ENCODE measurements around the gene PTPRT. TPM values are rescaled to one million over a fixed set of nuclear protein-coding genes. Genes with fewer than 3 reads are reported as not detected.

The PTPRT gene
- polyA plus RNA-seq, 3 donors, result 0.56 to 1.3 (median 0.62) TPM

DNA sequence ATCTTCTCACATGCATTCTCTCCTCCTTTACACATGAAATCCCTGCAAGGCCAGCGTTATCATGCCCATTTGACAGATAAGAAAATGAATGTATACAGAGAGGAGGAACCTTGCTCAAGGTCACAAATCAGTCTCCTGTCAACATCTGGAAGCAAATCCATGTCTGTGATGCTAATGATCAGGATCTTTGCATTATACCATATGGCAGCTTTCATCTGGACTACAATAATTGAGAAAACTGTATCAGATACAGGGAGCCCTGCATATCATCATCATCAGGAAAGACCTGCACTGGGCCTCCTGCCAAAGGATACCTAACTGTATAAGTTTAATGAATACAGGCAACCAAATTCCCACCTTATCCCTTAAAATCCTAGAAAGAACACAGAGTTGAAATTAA lies 213.7 kb downstream of the PTPRT start:
- DNase-seq, result no peak

GRCh38 chr20:42974347-42974746 lies 215.4 kb downstream of the PTPRT start:
- no peak for DNase-seq

DNA sequence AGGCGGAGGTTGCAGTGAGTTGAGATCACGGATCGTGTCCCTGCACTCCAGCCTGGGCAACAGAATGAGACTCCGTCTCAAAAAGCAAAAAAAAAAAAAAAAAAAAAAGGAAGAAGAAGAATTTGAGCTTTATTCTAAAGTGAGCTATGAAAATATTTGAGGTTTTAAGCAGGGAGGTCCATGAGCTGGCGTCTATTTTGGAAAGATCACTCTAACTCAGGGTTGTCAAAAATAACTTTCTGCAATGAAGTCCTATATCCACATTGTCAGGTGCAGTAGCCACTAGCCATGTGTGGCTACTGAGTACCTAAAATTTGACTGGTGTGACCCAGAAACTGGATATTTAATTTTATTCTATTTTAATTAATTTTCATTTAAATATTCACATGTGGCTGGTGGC lies 217.1 kb downstream of the PTPRT start:
- DNase-seq, result no peak

GRCh38 chr20:42968746-42969145 lies 221.0 kb downstream of the PTPRT start:
- no peak for DNase-seq

DNA sequence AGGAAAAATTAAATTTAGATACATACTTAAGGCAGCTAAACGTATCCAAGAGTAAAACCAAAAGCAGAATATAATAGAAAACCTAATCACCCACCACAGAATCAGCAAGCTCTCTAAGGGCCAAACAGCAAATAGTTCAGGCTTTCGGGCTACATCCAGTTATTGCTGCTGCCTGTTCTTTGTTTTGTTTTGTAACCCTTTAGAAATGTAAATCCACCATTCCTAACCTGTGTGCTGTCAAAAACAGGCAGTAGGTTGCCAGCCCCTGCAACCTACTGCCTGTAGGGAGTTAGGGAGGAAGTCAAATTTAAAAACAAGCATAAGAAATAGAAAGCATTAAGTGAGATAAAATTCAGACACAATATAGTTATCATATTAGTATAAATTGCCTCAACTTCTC lies 225.9 kb downstream of the PTPRT start:
- no peak for DNase-seq

DNA sequence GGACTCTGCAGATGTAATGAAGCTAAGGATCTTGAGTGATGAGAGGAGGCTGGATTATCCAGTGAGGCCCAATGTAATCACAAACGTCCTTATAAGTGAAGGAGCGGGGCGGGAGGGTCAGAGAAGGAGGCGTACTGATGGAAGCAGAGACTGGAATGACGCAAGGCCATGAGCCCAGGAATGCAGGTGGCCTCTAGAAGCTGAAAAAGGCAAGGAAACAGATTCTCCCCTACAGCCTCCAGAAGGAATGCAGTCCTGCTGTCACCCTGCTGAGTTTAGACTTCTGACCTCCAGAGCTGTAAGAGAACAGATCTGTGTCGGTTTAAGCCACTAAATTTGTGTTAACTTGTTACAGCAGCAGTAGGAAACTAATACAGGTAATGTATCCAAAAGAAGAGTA lies 227.9 kb downstream of the PTPRT start:
- no peak for DNase-seq

DNA sequence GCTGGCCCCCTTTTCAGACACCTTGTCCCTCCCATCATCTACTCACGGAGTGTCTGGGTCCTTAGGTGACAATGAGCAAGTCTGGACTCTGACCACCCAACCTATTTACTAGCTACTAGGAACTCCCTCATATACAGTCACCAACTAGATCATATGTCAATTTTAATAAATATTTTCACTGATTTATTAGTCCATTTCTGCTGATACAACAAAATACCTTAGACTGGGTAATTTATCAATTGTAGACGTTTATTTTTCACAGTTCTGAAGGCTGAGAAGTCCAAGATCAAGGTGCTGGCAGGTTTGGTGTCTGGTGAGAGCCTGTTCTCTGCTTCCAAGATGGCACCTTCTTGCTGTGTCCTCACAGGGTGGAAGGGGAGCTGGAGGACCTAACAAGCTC lies 229.7 kb downstream of the PTPRT start:
- DNase-seq, result no peak

- DNase-seq, result no peak
These were observed 231.2 kb downstream of the PTPRT start for GRCh38 chr20:42958367-42959069.

GRCh38 chr20:42957704-42958095 lies 232.0 kb downstream of the PTPRT start:
- DNase-seq, result no peak

- DNase-seq, result no peak
These were observed 232.5 kb downstream of the PTPRT start for GRCh38 chr20:42957018-42957703.

DNA sequence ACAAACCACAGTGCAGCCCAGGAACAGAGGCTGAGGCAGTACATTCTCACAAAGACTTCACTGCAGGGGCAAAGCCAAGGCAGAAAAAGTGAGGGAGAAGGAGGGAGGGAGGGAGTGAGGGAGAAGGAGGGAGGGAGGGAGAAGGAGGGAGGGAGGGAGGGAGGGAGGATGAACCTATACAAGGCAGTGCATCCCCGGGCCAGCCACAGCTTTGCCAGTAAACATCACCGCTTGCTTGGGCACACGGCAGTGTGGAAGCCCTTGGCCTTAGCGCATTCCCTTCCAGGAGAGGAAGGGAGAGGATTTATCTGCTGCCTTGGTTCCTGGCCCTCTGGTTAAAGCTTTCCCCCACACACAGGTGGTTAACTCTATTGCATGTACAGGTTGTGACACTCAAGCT lies 234.0 kb downstream of the PTPRT start:
- no peak for DNase-seq

DNA sequence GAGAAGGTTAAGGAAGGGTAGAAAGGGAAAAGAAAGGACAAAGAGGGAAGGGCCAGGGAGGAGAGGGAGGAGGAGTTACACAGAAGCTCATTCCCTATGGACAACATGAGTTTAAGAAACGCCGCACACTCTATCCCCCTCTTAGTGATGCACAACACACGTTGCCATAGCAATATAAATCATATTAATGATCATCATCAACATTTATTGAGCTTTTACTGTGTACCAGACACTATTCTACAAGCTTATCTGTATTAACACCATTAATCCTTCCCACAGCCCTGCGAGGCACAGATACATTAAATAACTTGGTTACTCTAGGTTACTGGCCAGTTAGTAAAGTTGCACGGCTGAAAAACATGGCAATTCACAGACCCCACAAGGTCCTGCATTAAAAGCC lies 234.8 kb downstream of the PTPRT start:
- DNase-seq, result no peak

GRCh38 chr20:42949950-42950349 lies 239.8 kb downstream of the PTPRT start:
- DNase-seq, result peak; percentile 45

DNA sequence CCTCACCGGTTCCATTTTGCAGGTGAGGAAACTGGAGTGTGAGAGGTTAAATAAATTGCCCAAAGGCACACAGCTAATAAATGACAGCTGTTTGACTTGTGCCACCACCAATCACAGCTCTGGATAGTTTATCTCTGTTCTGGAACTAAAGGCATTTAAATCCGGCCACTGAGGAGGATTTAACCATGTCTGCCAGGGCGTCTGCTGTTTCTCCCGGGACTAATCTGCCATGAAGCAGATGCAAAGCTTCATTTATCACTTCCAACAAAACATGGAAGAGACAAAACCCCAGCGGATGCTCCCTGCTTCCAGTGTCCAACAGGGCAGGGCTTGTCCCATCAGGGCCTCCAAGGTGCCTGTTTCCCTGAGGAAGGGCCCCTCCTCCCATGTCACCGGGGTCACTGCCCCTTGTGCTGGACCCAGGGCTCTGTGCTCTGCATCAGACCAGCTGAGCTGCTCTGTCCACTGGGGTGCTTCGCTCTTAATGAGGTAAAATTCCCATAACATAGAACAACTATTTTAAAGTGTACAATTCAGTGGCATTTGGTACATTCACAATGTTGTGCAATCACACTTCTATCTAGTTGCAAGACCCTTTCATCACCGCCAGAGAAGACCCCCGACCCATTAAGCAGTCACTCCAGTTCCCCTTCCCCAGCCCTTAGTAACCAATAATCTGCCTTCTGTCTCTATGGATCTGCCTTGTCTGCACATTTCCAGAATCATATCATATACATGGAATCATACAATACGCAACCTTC lies 244.3 kb downstream of the PTPRT start:
- DNase-seq, result no peak

- no peak for DNase-seq
These were observed 248.1 kb downstream of the PTPRT start for GRCh38 chr20:42941629-42942028.

- no peak for DNase-seq
These were observed 251.1 kb downstream of the PTPRT start for GRCh38 chr20:42938441-42939205.

GRCh38 chr20:42936482-42936881 lies 253.2 kb downstream of the PTPRT start:
- no peak for DNase-seq

GRCh38 chr20:42924215-42924614 lies 265.5 kb downstream of the PTPRT start:
- no peak for DNase-seq

GRCh38 chr20:42923348-42923918 lies 266.3 kb downstream of the PTPRT start:
- no peak for DNase-seq

- no peak for DNase-seq
These were observed 268.9 kb downstream of the PTPRT start for GRCh38 chr20:42920776-42921175.

DNA sequence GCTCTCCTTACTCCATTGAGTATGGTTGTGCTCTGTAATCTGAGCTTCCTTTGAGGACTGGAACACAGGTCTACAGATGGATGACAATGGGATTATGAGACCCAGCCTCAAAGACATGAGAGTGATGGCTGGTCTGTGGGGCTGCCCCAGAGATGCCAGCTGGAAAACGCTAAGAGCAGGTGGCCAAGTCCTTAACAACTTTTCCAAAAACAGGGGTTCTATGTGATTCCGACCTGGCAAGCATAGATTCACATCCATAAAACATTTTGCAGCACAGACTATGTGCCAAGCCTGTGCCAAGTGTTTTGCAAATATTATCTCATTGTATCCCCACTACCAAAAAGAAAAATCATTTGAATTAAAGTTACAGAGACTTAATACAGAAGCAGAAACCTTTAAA lies 270.4 kb downstream of the PTPRT start:
- DNase-seq, result no peak

DNA sequence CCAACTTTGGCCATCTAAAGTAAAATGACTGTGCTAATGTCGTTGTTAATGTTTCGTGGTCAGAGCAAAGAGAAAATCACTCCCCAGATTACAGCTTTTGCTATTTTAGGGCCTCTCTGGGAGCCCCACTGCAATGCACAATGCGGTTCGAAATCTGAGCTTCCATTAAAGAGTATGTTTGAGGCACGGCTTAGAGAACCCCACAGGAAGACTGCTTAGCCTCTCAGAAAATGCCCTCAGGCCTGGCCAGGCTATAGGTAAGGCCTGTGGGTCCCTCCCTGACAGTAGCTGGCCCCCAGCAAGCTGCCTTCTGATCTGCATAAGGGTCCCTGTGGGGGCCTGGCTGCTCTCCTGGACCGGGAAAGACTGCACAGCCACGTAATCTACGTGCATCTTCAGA lies 274.6 kb downstream of the PTPRT start:
- no peak for DNase-seq

All from renal pelvis (tissue), 4 donors.